ENCODE results near the gene PRKD1. TPM values are rescaled to one million over a fixed set of nuclear protein-coding genes. Genes with fewer than 3 reads are reported as not detected.

The PRKD1 gene
- total and polyA plus RNA-seq, 11 donors = 0.99 to 8.8 (median 3.6) TPM

GRCh38 chr14:29944091-29944490 lies 16.4 kb upstream of the PRKD1 start:
- no peak for DNase-seq
- Histone ChIP-seq H3K4me1 (no peaks in the 10 kb centered on the region), H3K4me3 (no peak overlapping the region), H3K27me3 (no peaks in the 10 kb centered on the region), H3K9me3 (peaks cover 0 to 26% (median 6%) of the 10 kb centered on the region in 12 donors), H3K27ac (no peak overlapping the region), H3K36me3 (no peaks in the 10 kb centered on the region)
- intact Hi-C loops (cut with DNase I) = no loop called here
- no peak for ATAC-seq
- TF ChIP-seq POLR2A (IDR thresholded peaks at IDR 0.05) = no peak
- TF ChIP-seq, protein P1, sequence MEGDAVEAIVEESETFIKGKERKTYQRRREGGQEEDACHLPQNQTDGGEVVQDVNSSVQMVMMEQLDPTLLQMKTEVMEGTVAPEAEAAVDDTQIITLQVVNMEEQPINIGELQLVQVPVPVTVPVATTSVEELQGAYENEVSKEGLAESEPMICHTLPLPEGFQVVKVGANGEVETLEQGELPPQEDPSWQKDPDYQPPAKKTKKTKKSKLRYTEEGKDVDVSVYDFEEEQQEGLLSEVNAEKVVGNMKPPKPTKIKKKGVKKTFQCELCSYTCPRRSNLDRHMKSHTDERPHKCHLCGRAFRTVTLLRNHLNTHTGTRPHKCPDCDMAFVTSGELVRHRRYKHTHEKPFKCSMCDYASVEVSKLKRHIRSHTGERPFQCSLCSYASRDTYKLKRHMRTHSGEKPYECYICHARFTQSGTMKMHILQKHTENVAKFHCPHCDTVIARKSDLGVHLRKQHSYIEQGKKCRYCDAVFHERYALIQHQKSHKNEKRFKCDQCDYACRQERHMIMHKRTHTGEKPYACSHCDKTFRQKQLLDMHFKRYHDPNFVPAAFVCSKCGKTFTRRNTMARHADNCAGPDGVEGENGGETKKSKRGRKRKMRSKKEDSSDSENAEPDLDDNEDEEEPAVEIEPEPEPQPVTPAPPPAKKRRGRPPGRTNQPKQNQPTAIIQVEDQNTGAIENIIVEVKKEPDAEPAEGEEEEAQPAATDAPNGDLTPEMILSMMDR (IDR thresholded peaks at IDR 0.05) = no peak

GRCh38 chr14:29941401-29941800 lies 13.8 kb upstream of the PRKD1 start:
- DNase-seq = no peak

GRCh38 chr14:29940482-29940881 lies 12.8 kb upstream of the PRKD1 start:
- DNase-seq (no peak), ATAC-seq (no peak)
- WGBS, 4 donors = 74 to 87% (median 86%) methylated on average over 3 of the region's 3 CpGs
- peaks cover 0 to 15% (median 0%) of the 10 kb centered on the region in 12 donors for H3K9me3 ChIP-seq
- intact Hi-C loops (cut with DNase I) = no loop called here
- no peaks in the 10 kb centered on the region for H3K4me1 ChIP-seq
- no peaks in the 10 kb centered on the region for H3K36me3 ChIP-seq
- H3K4me3 ChIP-seq = no peak overlapping the region
- no peaks in the 10 kb centered on the region for H3K27me3 ChIP-seq
- H3K27ac ChIP-seq = no peak overlapping the region
- no peak for TF ChIP-seq POLR2A (IDR thresholded peaks at IDR 0.05)
- TF ChIP-seq, protein P1 (IDR thresholded peaks at IDR 0.05) = no peak

More at GRCh38 chr14:29941401-29941800, 13.8 kb upstream of the PRKD1 start:
- H3K36me3 ChIP-seq = no peaks in the 10 kb centered on the region
- WGBS, 4 donors = 51 to 67% (median 58%) methylated on average over 2 of the region's 2 CpGs
- H3K27me3 ChIP-seq = no peaks in the 10 kb centered on the region
- no peaks in the 10 kb centered on the region for H3K4me1 ChIP-seq
- no peak overlapping the region for H3K4me3 ChIP-seq
- ATAC-seq = no peak
- intact Hi-C loops (cut with DNase I) = no loop called here
- H3K9me3 ChIP-seq = peaks cover 0 to 22% (median 5%) of the 10 kb centered on the region in 12 donors
- TF ChIP-seq, protein P1 (IDR thresholded peaks at IDR 0.05) = no peak
- TF ChIP-seq POLR2A (IDR thresholded peaks at IDR 0.05) = no peak
- no peak overlapping the region for H3K27ac ChIP-seq

DNA sequence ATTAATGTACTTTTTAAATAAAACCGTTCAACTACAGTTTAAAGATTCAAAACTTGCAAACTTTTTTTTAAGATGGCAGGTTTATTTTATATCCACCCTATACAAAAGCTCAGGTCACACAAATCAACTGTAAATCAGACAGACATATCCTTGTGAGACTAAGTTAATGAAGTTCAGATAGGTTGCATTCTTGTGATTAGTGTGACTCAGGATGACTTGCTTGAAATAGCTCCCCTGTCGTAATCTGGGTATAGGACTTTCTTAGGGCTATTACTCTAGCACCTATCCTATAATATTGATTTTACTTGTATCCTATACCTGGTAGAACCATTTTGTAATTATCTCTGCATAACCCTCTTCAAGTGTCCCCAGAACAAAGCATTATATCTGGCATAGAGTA lies 9.5 kb upstream of the PRKD1 start:
- Histone ChIP-seq H3K36me3 (no peaks in the 10 kb centered on the region), H3K9me3 (no peaks in the 10 kb centered on the region), H3K27me3 (no peaks in the 10 kb centered on the region), H3K27ac (no peak overlapping the region), H3K4me1 (no peaks in the 10 kb centered on the region), H3K4me3 (no peak overlapping the region)
- intact Hi-C loops (cut with DNase I) = loop anchor here in 1 of 10 donors (10.0 kb wide), 1 partner anchor 382 kb away; no protein-coding TSS in a partner anchor
- no peak for DNase-seq
- ATAC-seq = no peak
- 80 to 89% (median 87%) methylated on average over 2 of the region's 2 CpGs for WGBS, 4 donors
- TF ChIP-seq, protein P1 (IDR thresholded peaks at IDR 0.05) = no peak
- no peak for TF ChIP-seq POLR2A (IDR thresholded peaks at IDR 0.05)
